ENCODE results near the gene SCUBE3. TPM values are rescaled to one million over a fixed set of nuclear protein-coding genes. Genes with fewer than 3 reads are reported as not detected.

The SCUBE3 gene
- total RNA-seq, 4 donors from 2014 or later = 0.37 to 0.68 (median 0.52) TPM

GRCh38 chr6:35275744-35276260, 62.0 kb downstream of the SCUBE3 start:
- Histone ChIP-seq H3K36me3 (no peaks in the 10 kb centered on the region), H3K27me3 (no peaks in the 10 kb centered on the region), H3K4me3 (no peak overlapping the region), H3K27ac (no peak overlapping the region), H3K9me3 (no peaks in the 10 kb centered on the region), H3K4me1 (peaks cover 0 to 6% (median 1%) of the 10 kb centered on the region in 4 donors)
- TF ChIP-seq POLR2AphosphoS5 (IDR thresholded peaks at IDR 0.05) (no peak), EP300 (IDR thresholded peaks at IDR 0.05; ENCODE audit: low read depth) (no peak), CTCF (IDR thresholded peaks at IDR 0.05) (no peak), POLR2A (IDR thresholded peaks at IDR 0.05) (no peak)
- intact Hi-C loops (cut with DNase I; ENCODE audit: low total_unique reads) (no loop called here), in situ Hi-C loops (cut with MboI; ENCODE audit: low pct_ligation_motif_present in 1 of 4, low pct_unique_long_range_greater_than_20kb in 1 of 4, low sequenced_read_pairs in 3 of 4) (no loop called here)
- WGBS, 2 donors (ENCODE audit: low coverage in 1 of 2) = 80 to 91% methylated on average over 1 to 4 of the region's 4 CpGs
- DNase-seq = no peak

- in situ Hi-C loops (cut with MboI; ENCODE audit: low pct_ligation_motif_present in 1 of 4, low pct_unique_long_range_greater_than_20kb in 1 of 4, low sequenced_read_pairs in 3 of 4) (no loop called here), intact Hi-C loops (cut with DNase I; ENCODE audit: low total_unique reads) (no loop called here)
- DNase-seq = no peak
- WGBS, 2 donors (ENCODE audit: low coverage in 1 of 2) = 90% methylated on average over 3 of the region's 3 CpGs; no CpG with 5 or more reads in 1 of the 2 donors
- peaks cover 0 to 6% (median 1%) of the 10 kb centered on the region in 4 donors for H3K4me1 ChIP-seq
- no peak overlapping the region for H3K27ac ChIP-seq
- no peaks in the 10 kb centered on the region for H3K9me3 ChIP-seq
- peaks cover 0 to 26% (median 4%) of the 10 kb centered on the region in 4 donors for H3K36me3 ChIP-seq
- H3K4me3 ChIP-seq = no peak overlapping the region
- no peaks in the 10 kb centered on the region for H3K27me3 ChIP-seq
- TF ChIP-seq POLR2A (IDR thresholded peaks at IDR 0.05) (no peak), CTCF (IDR thresholded peaks at IDR 0.05) (no peak)
These were observed 65.0 kb downstream of the SCUBE3 start for GRCh38 chr6:35278708-35279107.

- Histone ChIP-seq H3K9me3 (no peaks in the 10 kb centered on the region), H3K4me3 (no peak overlapping the region), H3K36me3 (peaks cover 0 to 44% (median 4%) of the 10 kb centered on the region in 4 donors), H3K4me1 (no peaks in the 10 kb centered on the region), H3K27me3 (no peaks in the 10 kb centered on the region), H3K27ac (no peak overlapping the region)
- 76% methylated on average over 4 of the region's 4 CpGs; no CpG with 5 or more reads in 1 of the 2 donors for WGBS, 2 donors (ENCODE audit: low coverage in 1 of 2)
- in situ Hi-C loops (cut with MboI; ENCODE audit: low pct_ligation_motif_present in 1 of 4, low pct_unique_long_range_greater_than_20kb in 1 of 4, low sequenced_read_pairs in 3 of 4) = no loop called here
- DNase-seq = no peak
- TF ChIP-seq POLR2AphosphoS5 (IDR thresholded peaks at IDR 0.05) (no peak), EP300 (IDR thresholded peaks at IDR 0.05; ENCODE audit: low read depth) (no peak)
- intact Hi-C loops (cut with DNase I; ENCODE audit: low total_unique reads) = no loop called here
These were observed 67.1 kb downstream of the SCUBE3 start for GRCh38 chr6:35280903-35281302.

GRCh38 chr6:35282472-35282871, 68.7 kb downstream of the SCUBE3 start:
- Histone ChIP-seq H3K9me3 (no peaks in the 10 kb centered on the region), H3K4me1 (no peaks in the 10 kb centered on the region), H3K27ac (no peak overlapping the region), H3K4me3 (no peak overlapping the region), H3K27me3 (no peaks in the 10 kb centered on the region), H3K36me3 (peaks cover 0 to 54% (median 8%) of the 10 kb centered on the region in 4 donors)
- no peak for DNase-seq
- TF ChIP-seq POLR2A (IDR thresholded peaks at IDR 0.05) (no peak), EP300 (IDR thresholded peaks at IDR 0.05; ENCODE audit: low read depth) (no peak), POLR2AphosphoS5 (IDR thresholded peaks at IDR 0.05) (no peak), CTCF (IDR thresholded peaks at IDR 0.05) (no peak)
- WGBS, 2 donors (ENCODE audit: low coverage in 1 of 2) = 93% methylated on average over 2 of the region's 2 CpGs
- intact Hi-C loops (cut with DNase I; ENCODE audit: low total_unique reads) = no loop called here
- in situ Hi-C loops (cut with MboI; ENCODE audit: low pct_ligation_motif_present in 1 of 4, low pct_unique_long_range_greater_than_20kb in 1 of 4, low sequenced_read_pairs in 3 of 4) = no loop called here

GRCh38 chr6:35283361-35283760, 69.6 kb downstream of the SCUBE3 start:
- no peaks in the 10 kb centered on the region for H3K4me1 ChIP-seq
- no peak for TF ChIP-seq POLR2A (IDR thresholded peaks at IDR 0.05)
- no peak for TF ChIP-seq CTCF (IDR thresholded peaks at IDR 0.05)
- TF ChIP-seq EP300 (IDR thresholded peaks at IDR 0.05; ENCODE audit: low read depth) = no peak
- TF ChIP-seq POLR2AphosphoS5 (IDR thresholded peaks at IDR 0.05) = no peak
- H3K4me3 ChIP-seq = no peak overlapping the region
- in situ Hi-C loops (cut with MboI; ENCODE audit: low pct_ligation_motif_present in 1 of 4, low pct_unique_long_range_greater_than_20kb in 1 of 4, low sequenced_read_pairs in 3 of 4) = no loop called here
- peaks cover 0 to 63% (median 13%) of the 10 kb centered on the region in 4 donors for H3K36me3 ChIP-seq
- no peak overlapping the region for H3K27ac ChIP-seq
- intact Hi-C loops (cut with DNase I; ENCODE audit: low total_unique reads) = no loop called here
- 68 to 100% methylated on average over 1 to 2 of the region's 2 CpGs for WGBS, 2 donors (ENCODE audit: low coverage in 1 of 2)
- H3K9me3 ChIP-seq = no peaks in the 10 kb centered on the region
- no peak for DNase-seq
- H3K27me3 ChIP-seq = no peaks in the 10 kb centered on the region
